Endothelial cell of umbilical vein (primary cell): ENCODE measurements around the gene ZNF219. TPM values are rescaled to one million over a fixed set of nuclear protein-coding genes. Genes with fewer than 3 reads are reported as not detected.

ENCODE experiments used
- BruUV-seq: library from RNA; stranded (reverse); fragments of 400-500 nt; replicated peaks from 2 replicates; lab custom pipeline; 2021; lab: Mats Ljungman, UMichigan
- CTCF ChIA-PET: fragments of 300-600, 350-600 bp; sonication (Branson Sonifier 250); formaldehyde crosslinking; loops from one replicate; lab custom pipeline; 2021; ENCODE audit warnings: antibody characterized with exemption, inconsistent platforms; lab: Charles Lee
- POLR2A ChIA-PET: fragments of 300-600, 350-600 bp; sonication (Branson Sonifier 250); formaldehyde crosslinking; loops from one replicate; lab custom pipeline; 2021; ENCODE audit warnings: antibody characterized with exemption, inconsistent platforms; lab: Charles Lee
- DNase-seq: peaks from one replicate; pipeline ENCODE4 v3.0.0-alpha.2; 2011; ENCODE audit warnings: low read depth, low spot score
- FAIRE-seq: peaks from 2 replicates; lab custom pipeline; 2011; peaks lifted over from hg19 to GRCh38; lab: Jason Lieb, UNC
- H2AFZ ChIP-seq: 2 replicates; pipeline ENCODE4 v1.6.0; 2012; ENCODE audit warnings: low read depth, low read length, control low read depth, inconsistent platforms
- H3K27ac ChIP-seq: 2 replicates; pipeline ENCODE4 v1.5.1; 2011; ENCODE audit warnings: low read depth, mild to moderate bottlenecking, control low read depth, low read length, moderate library complexity; ENCODE audit not compliant: insufficient read depth
- H3K27me3 ChIP-seq, 2 experiments: 2 replicates each; pipeline versions ENCODE4 v1.6.0 to v1.6.1; 2011; ENCODE audit warnings: low read length in 2 of 2, mixed read lengths in 1 of 2; ENCODE audit not compliant: control insufficient read depth in 2 of 2, insufficient read depth in 2 of 2
- H3K36me3 ChIP-seq, 2 experiments: 2 replicates in 1 of 2; 3 replicates in 1 of 2; pipeline ENCODE4 v1.5.1; 2011; ENCODE audit warnings: low read length in 2 of 2, mild to moderate bottlenecking in 1 of 2, moderate library complexity in 1 of 2; ENCODE audit not compliant: control insufficient read depth in 2 of 2, insufficient read depth in 2 of 2; ENCODE audit errors: extremely low read depth in 1 of 2
- H3K4me1 ChIP-seq: 3 replicates; pipeline ENCODE4 v1.5.1; 2011; ENCODE audit warnings: mild to moderate bottlenecking, low read length; ENCODE audit not compliant: control insufficient read depth, insufficient read depth; ENCODE audit errors: extremely low read depth
- H3K4me2 ChIP-seq: 2 replicates; pipeline ENCODE4 v1.6.1; 2011; ENCODE audit warnings: low read length, control low read depth, mixed read lengths; ENCODE audit not compliant: insufficient read depth
- H3K4me3 ChIP-seq, 3 experiments: fragments of 200-600 bp in 1 of 3; sonication (generic), shearing (Covaris generic) in 1 of 3; replicated peaks in 1 of 3; 2 replicates each; pipeline ENCODE4 v1.5.1; 2011 to 2016; ENCODE audit warnings: control low read depth in 3 of 3, low read length in 3 of 3, mild to moderate bottlenecking in 2 of 3, inconsistent platforms in 1 of 3, low read depth in 1 of 3, moderate library complexity in 1 of 3; ENCODE audit not compliant: insufficient read depth in 1 of 3
- H3K79me2 ChIP-seq: 2 replicates; pipeline ENCODE4 v1.6.0; 2012; ENCODE audit warnings: low read length, inconsistent platforms; ENCODE audit not compliant: control insufficient read depth, insufficient read depth
- H3K9ac ChIP-seq: replicated peaks from 2 replicates; pipeline ENCODE3; 2011; ENCODE audit warnings: low read length, control low read depth; ENCODE audit not compliant: insufficient read depth; ENCODE audit errors: extremely low read depth
- H3K9me1 ChIP-seq: replicated peaks from 3 replicates; pipeline ENCODE4 v1.6.0; 2011; ENCODE audit warnings: mild to moderate bottlenecking, low read length; ENCODE audit not compliant: control insufficient read depth, insufficient read depth; ENCODE audit errors: extremely low read depth
- H3K9me3 ChIP-seq: replicated peaks from 2 replicates; pipeline ENCODE4 v1.5.1; 2012; ENCODE audit warnings: low read length, inconsistent platforms; ENCODE audit not compliant: control insufficient read depth, insufficient read depth
- H4K20me1 ChIP-seq: replicated peaks from 2 replicates; pipeline ENCODE3; 2011; ENCODE audit warnings: mild to moderate bottlenecking, low read length; ENCODE audit not compliant: control insufficient read depth, insufficient read depth; ENCODE audit errors: extremely low read depth
- JUN ChIP-seq: IDR thresholded peaks from 2 replicates; pipeline ENCODE4 v1.6.1; 2011; ENCODE audit warnings: borderline replicate concordance, low read depth; ENCODE audit not compliant: insufficient read length, insufficient read depth
- MAX ChIP-seq: IDR thresholded peaks from 2 replicates; pipeline ENCODE4 v1.6.1; 2011; ENCODE audit not compliant: insufficient read depth, insufficient read length
- MYC ChIP-seq: IDR thresholded peaks from one replicate; pipeline ENCODE4 v1.6.1; 2011; ENCODE audit warnings: mild to moderate bottlenecking, low read depth, low read length
- dilution Hi-C: fragments of 300-500 bp; cut with MboI; formaldehyde crosslinking; loops from one replicate; pipeline ENCODE4 v1.15.0; 2019; ENCODE audit warnings: low sequenced_read_pairs; ENCODE audit not compliant: extremely low pct_ligation_motif_present
- intact Hi-C: fragments of 100-400 bp; cut with micrococcal nuclease; formaldehyde crosslinking; loops from one replicate; pipeline ENCODE4 v1.10.0; 2022
- polyA plus RNA-seq, 4 experiments: library from polyadenylated mRNA; depleted of rRNA in 3 of 4; stranded (reverse) in 3 of 4; unstranded in 1 of 4; fragments of >200 nt; gene quantifications; 2 replicates each; pipeline versions ENCODE4 v1.2.1 to v1.2.3, GENCODE V29; 2011 to 2012; ENCODE audit warnings: missing spikeins in 1 of 4
- total RNA-seq: library from RNA; stranded (reverse); gene quantifications from 2 replicates; pipeline ENCODE4 v1.2.3, GENCODE V29; 2021

The ZNF219 gene
- total and polyA plus RNA-seq, 2 donors (not counting 3 experiments of a cell fraction or from before 2014, with no cell fraction given) = 13.2 to 15.2 TPM

DNA sequence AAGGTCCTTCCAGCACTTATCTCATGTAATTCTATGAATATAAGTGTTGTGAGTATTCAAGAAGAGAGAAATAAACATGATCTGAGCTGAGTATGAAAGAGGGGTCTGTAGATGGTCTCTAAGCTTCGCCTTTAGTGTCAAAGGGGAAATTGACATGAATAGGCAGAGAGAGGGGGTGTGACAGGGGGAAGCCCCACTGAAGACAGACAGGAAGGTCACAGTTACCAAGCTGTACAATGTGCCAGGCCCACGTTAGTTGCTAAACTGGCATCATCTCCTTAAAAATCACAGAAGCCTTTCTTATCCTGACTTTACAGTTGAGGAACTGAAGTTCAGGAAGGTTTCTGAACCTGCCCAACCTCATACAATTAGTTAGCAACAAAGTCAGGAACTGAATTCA is 20.8 kb downstream of the ZNF219 start:
- CTCF ChIA-PET = interaction anchor here (1.1 to 1.6 kb wide), 2 partner anchors 12 to 15 kb away, joined by 3 to 5 read pairs; no protein-coding TSS in a partner anchor
- no peaks in the 10 kb centered on the region for H3K27me3 ChIP-seq
- no peak overlapping the region for H3K4me3 ChIP-seq
- no peak overlapping the region for H3K27ac ChIP-seq
- no peaks in the 10 kb centered on the region for H3K9me3 ChIP-seq
- no peaks in the 10 kb centered on the region for H3K79me2 ChIP-seq
- H2AFZ ChIP-seq = no peak overlapping the region
- H3K4me2 ChIP-seq = no peak overlapping the region
- intact Hi-C loops = no loop called here
- H3K36me3 ChIP-seq = peaks cover 0 to 6% of the 10 kb centered on the region in 2 experiments
- no peak overlapping the region for H3K9ac ChIP-seq
- DNase-seq = no peak
- no peaks in the 10 kb centered on the region for H4K20me1 ChIP-seq
- no TSS peak for BruUV-seq
- TF ChIP-seq MYC (no peak), MAX (no peak), JUN (no peak)
- dilution Hi-C loops = no loop called here
- H3K4me1 ChIP-seq = no peaks in the 10 kb centered on the region
- FAIRE-seq = no peak
- no peaks in the 10 kb centered on the region for H3K9me1 ChIP-seq
- POLR2A ChIA-PET = no interaction called here

GRCh38 chr14:21075719-21076437 is 22.6 kb downstream of the ZNF219 start:
- dilution Hi-C loops = no loop called here
- no peak overlapping the region for H3K27ac ChIP-seq

More at GRCh38 chr14:21075719-21076437, 22.6 kb downstream of the ZNF219 start:
- Histone ChIP-seq H3K4me2 (no peak overlapping the region), H2AFZ (no peak overlapping the region), H3K4me3 (no peak overlapping the region), H3K36me3 (peaks cover 0 to 6% of the 10 kb centered on the region in 2 experiments), H3K79me2 (no peaks in the 10 kb centered on the region), H3K9ac (no peak overlapping the region), H3K9me1 (no peaks in the 10 kb centered on the region), H3K27me3 (peaks cover 0 to 3% of the 10 kb centered on the region in 2 experiments), H4K20me1 (no peaks in the 10 kb centered on the region), H3K4me1 (peaks cover 5% of the 10 kb centered on the region), H3K9me3 (no peaks in the 10 kb centered on the region)
- TF ChIP-seq MYC = no peak
- no peak for DNase-seq
- ChIA-PET POLR2A (no interaction called here), CTCF (no interaction called here)
- BruUV-seq = no TSS peak
- no peak for FAIRE-seq
- intact Hi-C loops = no loop called here
